Measurements from ENCODE around the gene SNAP25. TPM values are rescaled to one million over a fixed set of nuclear protein-coding genes. Genes with fewer than 3 reads are reported as not detected.

SNAP25 gene
- total RNA-seq (10 to 100 TPM in 1 of 4 donors, 1 to 10 TPM in 3; 5.1 to 19.3 (median 9.4) TPM), polyA plus RNA-seq (1 to 10 TPM in 1 of 3 donors, under 1 TPM in 2; 0.46 to 6.8 (median 0.60) TPM)

DNA sequence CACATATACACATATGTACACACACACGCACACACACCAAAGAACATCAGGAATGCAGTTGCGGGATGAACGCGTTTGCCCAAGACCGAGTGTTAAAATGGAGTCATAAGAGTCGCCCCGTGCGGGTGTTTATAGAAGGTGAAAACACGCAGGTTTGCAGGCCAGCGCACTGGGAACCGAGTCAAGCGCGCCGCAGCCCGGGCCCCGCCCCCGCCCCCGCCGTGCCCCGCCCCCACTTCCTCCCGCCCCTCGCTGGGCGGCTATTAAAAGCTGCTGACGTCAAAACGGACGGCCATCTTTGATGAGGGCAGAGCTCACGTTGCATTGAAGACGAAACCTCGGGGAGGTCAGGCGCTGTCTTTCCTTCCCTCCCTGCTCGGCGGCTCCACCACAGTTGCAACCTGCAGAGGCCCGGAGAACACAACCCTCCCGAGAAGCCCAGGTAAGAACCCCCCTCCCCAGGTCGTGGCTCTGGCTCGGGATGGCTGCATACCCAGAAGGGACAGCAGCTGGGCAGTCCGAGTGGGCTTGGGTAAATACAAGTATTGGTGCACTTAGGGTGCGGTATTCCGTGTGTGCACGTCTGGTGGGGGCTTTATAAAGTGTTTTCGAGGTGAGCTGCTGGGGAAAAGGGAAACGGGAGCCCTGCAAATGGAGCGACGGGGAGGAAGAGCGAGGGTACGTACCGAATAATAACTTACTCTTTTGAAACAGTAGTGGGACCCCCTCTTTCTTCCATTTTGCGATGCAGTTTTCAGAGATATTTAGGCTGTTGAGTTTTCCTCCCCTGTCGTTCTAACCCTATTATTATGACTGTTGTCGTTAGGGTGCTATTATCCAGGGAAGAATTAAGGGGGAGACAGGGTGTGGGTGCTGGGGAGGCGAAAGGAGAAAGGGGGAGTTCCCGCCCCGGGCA, at the start of gene SNAP25:
Gene SNAP25 (plus strand): TSS at position 295 of the 916 bp plus-strand sequence. CDS start 56,662 bp downstream, outside the sequence.
- DNase-seq: peak; percentile 71
- Histone ChIP-seq H3K9me3 (no peaks in the 10 kb centered on the region), H3K27ac (peak within 1 kb of the TSS; percentile 19 to 55 (median 34)), H3K36me3 (no peaks in the 10 kb centered on the region), H3K4me1 (peaks cover 0 to 21% (median 17%) of the 10 kb centered on the region in 4 donors), H3K4me3 (peak within 1 kb of the TSS in 2 of 4 donors; percentile 18 to 19), H3K27me3 (peaks cover 15 to 52% (median 39%) of the 10 kb centered on the region in 3 donors)
- TF ChIP-seq POLR2AphosphoS5 (IDR thresholded peaks at IDR 0.05): peak in 1 of 4 donors; percentile 30
- TF ChIP-seq POLR2A (IDR thresholded peaks at IDR 0.05): no peak
- TF ChIP-seq, protein P1, sequence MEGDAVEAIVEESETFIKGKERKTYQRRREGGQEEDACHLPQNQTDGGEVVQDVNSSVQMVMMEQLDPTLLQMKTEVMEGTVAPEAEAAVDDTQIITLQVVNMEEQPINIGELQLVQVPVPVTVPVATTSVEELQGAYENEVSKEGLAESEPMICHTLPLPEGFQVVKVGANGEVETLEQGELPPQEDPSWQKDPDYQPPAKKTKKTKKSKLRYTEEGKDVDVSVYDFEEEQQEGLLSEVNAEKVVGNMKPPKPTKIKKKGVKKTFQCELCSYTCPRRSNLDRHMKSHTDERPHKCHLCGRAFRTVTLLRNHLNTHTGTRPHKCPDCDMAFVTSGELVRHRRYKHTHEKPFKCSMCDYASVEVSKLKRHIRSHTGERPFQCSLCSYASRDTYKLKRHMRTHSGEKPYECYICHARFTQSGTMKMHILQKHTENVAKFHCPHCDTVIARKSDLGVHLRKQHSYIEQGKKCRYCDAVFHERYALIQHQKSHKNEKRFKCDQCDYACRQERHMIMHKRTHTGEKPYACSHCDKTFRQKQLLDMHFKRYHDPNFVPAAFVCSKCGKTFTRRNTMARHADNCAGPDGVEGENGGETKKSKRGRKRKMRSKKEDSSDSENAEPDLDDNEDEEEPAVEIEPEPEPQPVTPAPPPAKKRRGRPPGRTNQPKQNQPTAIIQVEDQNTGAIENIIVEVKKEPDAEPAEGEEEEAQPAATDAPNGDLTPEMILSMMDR (IDR thresholded peaks at IDR 0.05): no peak
- TF ChIP-seq EP300 (IDR thresholded peaks at IDR 0.05): no peak
- WGBS, 2 donors: 2 to 8% methylated on average over 53 of the region's 53 CpGs
- intact Hi-C loops (cut with DNase I): no loop called here

DNA sequence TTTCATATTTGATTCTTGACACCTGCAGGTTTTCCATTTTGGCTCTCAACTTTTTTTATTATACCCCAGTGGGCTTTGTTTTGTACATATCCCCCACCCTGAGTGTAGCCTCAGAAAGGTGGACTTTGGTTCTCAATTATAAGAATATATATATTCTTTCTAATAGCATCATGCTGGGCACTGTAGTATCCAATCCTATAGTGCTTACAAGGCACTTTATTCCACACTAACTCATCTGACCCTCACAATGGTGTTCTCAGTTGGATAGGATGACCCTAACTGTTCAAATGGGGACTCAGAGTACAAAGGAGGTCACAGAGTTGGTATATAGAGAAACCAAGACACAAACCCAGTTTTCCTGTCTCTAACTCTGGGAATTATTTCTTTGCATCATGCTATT, 48.9 kb upstream of the SNAP25 start:
- H3K36me3 ChIP-seq: no peaks in the 10 kb centered on the region
- no peaks in the 10 kb centered on the region for H3K9me3 ChIP-seq
- H3K27ac ChIP-seq: no peak overlapping the region
- no peak for TF ChIP-seq POLR2A (IDR thresholded peaks at IDR 0.05)
- TF ChIP-seq EP300 (IDR thresholded peaks at IDR 0.05): no peak
- TF ChIP-seq, protein P1 (IDR thresholded peaks at IDR 0.05): no peak
- no peak for TF ChIP-seq POLR2AphosphoS5 (IDR thresholded peaks at IDR 0.05)
- H3K27me3 ChIP-seq: peaks cover 0 to 22% (median 0%) of the 10 kb centered on the region in 3 donors
- DNase-seq: no peak
- H3K4me3 ChIP-seq: no peak overlapping the region
- peaks cover 0 to 12% (median 7%) of the 10 kb centered on the region in 4 donors for H3K4me1 ChIP-seq
- intact Hi-C loops (cut with DNase I): no loop called here

DNA sequence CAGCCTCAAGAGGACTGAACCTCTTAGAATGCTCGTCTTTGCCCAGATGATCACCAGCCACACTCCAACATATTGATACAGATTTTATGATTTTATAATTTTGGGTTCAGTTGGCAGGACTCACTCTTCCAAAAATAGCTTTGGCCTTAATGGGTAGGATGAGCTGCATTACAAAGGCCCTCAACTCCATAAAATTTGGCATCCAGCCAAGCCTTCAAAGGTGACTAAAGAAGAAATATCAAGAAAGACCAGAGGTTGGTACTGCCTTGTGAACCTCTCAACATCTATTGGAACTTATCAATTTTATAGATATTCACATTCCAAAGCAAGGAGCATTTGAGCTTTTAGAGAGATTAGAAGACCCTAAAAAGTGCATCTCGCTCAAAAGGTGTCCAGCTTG, 48.4 kb upstream of the SNAP25 start:
- intact Hi-C loops (cut with DNase I): no loop called here
- Histone ChIP-seq H3K4me1 (peaks cover 0 to 12% (median 7%) of the 10 kb centered on the region in 4 donors), H3K9me3 (no peaks in the 10 kb centered on the region), H3K27ac (no peak overlapping the region), H3K4me3 (no peak overlapping the region), H3K36me3 (no peaks in the 10 kb centered on the region), H3K27me3 (peaks cover 0 to 22% (median 0%) of the 10 kb centered on the region in 3 donors)
- DNase-seq: no peak
- TF ChIP-seq, protein P1 (IDR thresholded peaks at IDR 0.05): no peak
- TF ChIP-seq POLR2AphosphoS5 (IDR thresholded peaks at IDR 0.05) (no peak), EP300 (IDR thresholded peaks at IDR 0.05) (no peak), POLR2A (IDR thresholded peaks at IDR 0.05) (no peak)
- 80 to 89% methylated on average over 2 of the region's 2 CpGs for WGBS, 2 donors

DNA sequence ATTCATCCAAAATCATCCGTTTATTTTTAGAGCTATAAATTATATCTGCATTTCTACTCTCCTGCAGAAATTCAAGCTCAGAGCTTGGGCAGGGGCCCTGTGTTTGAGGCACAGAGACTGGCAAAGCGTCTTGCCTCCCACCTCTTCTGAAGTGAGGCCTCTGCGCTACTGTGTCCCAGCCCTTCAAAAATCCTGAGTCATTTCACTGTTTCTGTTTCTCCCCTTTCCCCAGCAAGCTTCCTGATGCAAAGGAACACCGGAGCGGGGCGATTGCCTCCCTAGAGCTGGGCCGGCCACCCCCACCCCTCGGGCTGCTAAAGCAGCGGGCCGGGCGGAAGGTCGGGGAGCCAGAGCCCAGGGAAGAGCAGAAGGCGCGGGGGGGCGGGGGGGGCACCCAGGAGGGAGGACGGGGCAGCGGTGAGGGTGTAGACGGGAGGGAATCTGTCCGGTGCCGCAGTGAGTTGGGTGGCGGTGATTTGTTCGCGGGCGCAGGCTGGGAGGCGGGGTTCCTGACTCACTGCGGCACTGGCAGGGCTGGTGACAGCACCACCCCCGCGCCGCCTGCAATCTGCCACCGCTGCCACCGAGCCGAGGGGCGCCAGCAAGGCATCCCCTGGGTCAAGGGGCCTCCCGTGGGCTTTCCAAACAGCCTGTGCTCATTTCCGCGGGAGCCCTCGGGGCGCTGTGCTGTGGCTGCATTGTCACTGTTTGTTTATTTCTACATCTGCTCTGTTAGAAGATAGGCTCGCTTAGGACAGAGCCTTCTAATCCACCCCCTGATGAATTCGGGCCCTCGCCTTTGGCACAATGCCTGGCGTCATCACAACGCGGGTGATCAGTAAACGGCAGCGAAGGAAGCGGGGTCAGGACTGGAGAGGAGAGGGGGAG, 46.5 kb upstream of the SNAP25 start:
- 2 to 3% methylated on average over 47 of the region's 47 CpGs for WGBS, 2 donors
- Histone ChIP-seq H3K27ac (no peak overlapping the region), H3K4me3 (peak overlapping the region; percentile 15 to 46 (median 41)), H3K27me3 (peaks cover 0 to 22% (median 0%) of the 10 kb centered on the region in 3 donors), H3K36me3 (no peaks in the 10 kb centered on the region), H3K9me3 (no peaks in the 10 kb centered on the region), H3K4me1 (peaks cover 0 to 12% (median 7%) of the 10 kb centered on the region in 4 donors)
- DNase-seq: peak; percentile 65
- intact Hi-C loops (cut with DNase I): no loop called here
- TF ChIP-seq, protein P1 (IDR thresholded peaks at IDR 0.05): no peak
- TF ChIP-seq POLR2AphosphoS5 (IDR thresholded peaks at IDR 0.05): no peak
- TF ChIP-seq POLR2A (IDR thresholded peaks at IDR 0.05): no peak
- TF ChIP-seq EP300 (IDR thresholded peaks at IDR 0.05): no peak

All from sigmoid colon (tissue), 7 donors.